ENCODE measurements around the gene KCNG1. TPM values are rescaled to one million over a fixed set of nuclear protein-coding genes. Genes with fewer than 3 reads are reported as not detected.

KCNG1 gene
- total and polyA plus RNA-seq, 2 of the 4 experiments (the other 2 are of a cell fraction): 23.7 to 51.4 TPM

GRCh38 chr20:51042657-51043247, 19.8 kb upstream of the KCNG1 start:
- Histone ChIP-seq H3K4me1 (ENCODE audit: control insufficient read depth, insufficient read depth, low read length) (no peaks in the 10 kb centered on the region; the same call in 1 of the 2 replicates), H2AK5ac (ENCODE audit: low read depth, low read length) (peak overlapping the region; percentile 24; the same call in 1 of the 2 replicates), H3K27ac (ENCODE audit: insufficient read depth, low read length) (no peak overlapping the region), H3K14ac (replicated peaks; ENCODE audit: low read depth, low read length) (no peak overlapping the region), H3K9me1 (ENCODE audit: insufficient read depth, low read length) (0 out of 2 replicates have a peak, but pooled peaks cover 2% of the 10 kb centered on the region), H2BK120ac (ENCODE audit: low read depth, low read length) (peak overlapping the region; percentile 14; the same call in 1 of the 2 replicates), H2BK5ac (ENCODE audit: low read depth, low read length, poor library complexity, severe bottlenecking) (no peak overlapping the region), H4K91ac (ENCODE audit: insufficient read depth, low read depth, low read length) (no peak overlapping the region), H2AK9ac (replicated peaks; ENCODE audit: low read depth, low read length, poor library complexity) (no peak overlapping the region), H3K4ac (ENCODE audit: low read depth, low read length) (no peak overlapping the region; the same call in 1 of the 2 replicates), H3K9me3 (ENCODE audit: control insufficient read depth, insufficient read depth, low read length) (peaks cover 4% of the 10 kb centered on the region), H3K36me3 (ENCODE audit: control insufficient read depth, insufficient read depth, low read length) (no peaks in the 10 kb centered on the region), H2AFZ (replicated peaks; ENCODE audit: low read length, poor library complexity) (peak overlapping the region; percentile 26), H3K56ac (ENCODE audit: extremely low read depth, insufficient read depth, low read length) (no peak overlapping the region), H3K9ac (ENCODE audit: low read depth, low read length) (no peak overlapping the region), H4K5ac (ENCODE audit: low read depth, low read length) (no peak overlapping the region), H3K23ac (ENCODE audit: low read depth, low read length) (no peak overlapping the region), H4K20me1 (ENCODE audit: insufficient read depth, low read length) (no peaks in the 10 kb centered on the region), H3K4me2 (ENCODE audit: low read depth, low read length) (no peak overlapping the region), H2BK15ac (ENCODE audit: low read depth, low read length) (no peak overlapping the region; the same call in 2 of the 3 replicates), H3K27me3 (ENCODE audit: control insufficient read depth, insufficient read depth, low read length) (no peaks in the 10 kb centered on the region; the same call in 1 of the 2 replicates), H3K79me1 (ENCODE audit: low read depth in 1 of 2, low read length in 2 of 2) (no peaks in the 10 kb centered on the region), H4K8ac (ENCODE audit: low read depth in 2 of 2, low read length in 2 of 2) (no peak overlapping the region), H2BK20ac (ENCODE audit: low read depth, low read length) (no peak overlapping the region), H3K4me3 (ENCODE audit: insufficient read depth, low read depth, low read length) (no peak overlapping the region), H3K18ac (ENCODE audit: low read depth, low read length) (no peak overlapping the region)
- intact Hi-C loops (cut with micrococcal nuclease): no loop called here
- POLR2A ChIA-PET (ENCODE audit: unreplicated experiment): no interaction called here
- DNase-seq (no peak), ATAC-seq (ENCODE audit: low read depth) (no peak)
- in situ Hi-C loops (cut with MboI; ENCODE audit: low sequenced_read_pairs): no loop called here
- CTCF ChIA-PET: no interaction called here
- dilution Hi-C loops (cut with HindIII; ENCODE audit: low sequenced_read_pairs, unreplicated experiment): no loop called here
- TF ChIP-seq MAZ (IDR thresholded peaks at IDR 0.05; ENCODE audit: borderline replicate concordance, low read depth, low read length) (no peak), SMC3 (IDR thresholded peaks at IDR 0.05; ENCODE audit: low read depth, low read length) (no peak), USF2 (IDR thresholded peaks at IDR 0.05; ENCODE audit: low read depth, low read length) (no peak), NFE2L2 (IDR thresholded peaks at IDR 0.05; ENCODE audit: low read depth, low read length) (no peak), BHLHE40 (IDR thresholded peaks at IDR 0.05; ENCODE audit: low read depth, low read length) (no peak), MAFK (IDR thresholded peaks at IDR 0.05; ENCODE audit: low read depth, low read length) (no peak), CEBPB (IDR thresholded peaks at IDR 0.05; ENCODE audit: low read depth, low read length) (no peak)
- TF ChIP-seq, protein P1, sequence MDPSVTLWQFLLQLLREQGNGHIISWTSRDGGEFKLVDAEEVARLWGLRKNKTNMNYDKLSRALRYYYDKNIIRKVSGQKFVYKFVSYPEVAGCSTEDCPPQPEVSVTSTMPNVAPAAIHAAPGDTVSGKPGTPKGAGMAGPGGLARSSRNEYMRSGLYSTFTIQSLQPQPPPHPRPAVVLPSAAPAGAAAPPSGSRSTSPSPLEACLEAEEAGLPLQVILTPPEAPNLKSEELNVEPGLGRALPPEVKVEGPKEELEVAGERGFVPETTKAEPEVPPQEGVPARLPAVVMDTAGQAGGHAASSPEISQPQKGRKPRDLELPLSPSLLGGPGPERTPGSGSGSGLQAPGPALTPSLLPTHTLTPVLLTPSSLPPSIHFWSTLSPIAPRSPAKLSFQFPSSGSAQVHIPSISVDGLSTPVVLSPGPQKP (IDR thresholded peaks at IDR 0.05; ENCODE audit: borderline replicate concordance, low read depth, low read length): no peak
- no TSS peak for BruUV-seq (replicated peaks)
- WGBS, 2 experiments (ENCODE audit: extremely low coverage in 2 of 2, insufficient read length in 1 of 2): 67% methylated on average over 1 of the region's 7 CpGs; no CpG with 5 or more reads in 1 of the 2 experiments

Measured in IMR-90 (cell line).